Mesendoderm (in vitro differentiated cells): ENCODE data around the gene RUNX3.

Experiments
- DNase-seq: peaks from one replicate; pipeline ENCODE4 v3.0.0; 2013
- H2AK5ac ChIP-seq: 2 replicates; pipeline ENCODE4 v1.6.1; 2013; ENCODE audit warnings: low read length, inconsistent platforms
- H2BK120ac ChIP-seq: 2 replicates; pipeline ENCODE4 v1.6.1; 2013; ENCODE audit warnings: low read depth, mild to moderate bottlenecking, low read length, moderate library complexity, mixed read lengths
- H2BK15ac ChIP-seq: replicated peaks from 2 replicates; pipeline ENCODE4 v1.6.1; 2013; ENCODE audit warnings: low read depth, mild to moderate bottlenecking, moderate library complexity
- H2BK5ac ChIP-seq: 2 replicates; pipeline ENCODE4 v1.6.1; 2013; ENCODE audit warnings: low read length, inconsistent platforms
- H3K18ac ChIP-seq: 2 replicates; pipeline ENCODE4 v1.6.1; 2013; ENCODE audit warnings: mild to moderate bottlenecking, low read length, mixed read lengths
- H3K23ac ChIP-seq: one replicate; pipeline ENCODE4 v1.6.1; 2013; ENCODE audit warnings: low read length
- H3K27ac ChIP-seq: 2 replicates; pipeline ENCODE4 v1.5.1; 2013; ENCODE audit warnings: low read depth, mild to moderate bottlenecking, inconsistent platforms, low read length, moderate library complexity
- H3K27me3 ChIP-seq: 2 replicates; pipeline ENCODE4 v1.6.1; 2013; ENCODE audit warnings: low read length, control low read depth, mild to moderate bottlenecking, inconsistent platforms; ENCODE audit not compliant: insufficient read depth, poor library complexity
- H3K36me3 ChIP-seq: 2 replicates; pipeline ENCODE4 v1.6.1; 2013; ENCODE audit warnings: low read length, inconsistent platforms; ENCODE audit not compliant: control insufficient read depth, insufficient read depth
- H3K4ac ChIP-seq: one replicate; pipeline ENCODE4 v1.6.1; 2013; ENCODE audit warnings: low read depth, mild to moderate bottlenecking, low read length, moderate library complexity
- H3K4me1 ChIP-seq: 2 replicates; pipeline ENCODE4 v1.6.1; 2013; ENCODE audit warnings: low read depth, low read length, inconsistent platforms; ENCODE audit not compliant: control insufficient read depth
- H3K4me2 ChIP-seq: 2 replicates; pipeline ENCODE4 v1.6.1; 2013; ENCODE audit warnings: low read length
- H3K4me3 ChIP-seq: 2 replicates; pipeline ENCODE4 v1.5.1; 2013; ENCODE audit warnings: mild to moderate bottlenecking, low read length
- H3K56ac ChIP-seq: one replicate; pipeline ENCODE4 v1.6.1; 2013; ENCODE audit warnings: low read length
- H3K79me1 ChIP-seq: 2 replicates; pipeline ENCODE4 v1.6.1; 2013; ENCODE audit warnings: low read length, inconsistent platforms
- H3K79me2 ChIP-seq: 2 replicates; pipeline ENCODE4 v1.6.1; 2013; ENCODE audit warnings: mild to moderate bottlenecking, low read length; ENCODE audit not compliant: control insufficient read depth, insufficient read depth
- H3K9ac ChIP-seq: 2 replicates; pipeline ENCODE4 v1.6.1; 2013; ENCODE audit warnings: low read length, inconsistent platforms
- H4K5ac ChIP-seq: one replicate; pipeline ENCODE4 v1.6.1; 2013; ENCODE audit warnings: low read length
- H4K8ac ChIP-seq: one replicate; pipeline ENCODE4 v1.6.1; 2013; ENCODE audit warnings: low read depth, mild to moderate bottlenecking, control low read depth, low read length, moderate library complexity
- WGBS: extraction: QIAGEN DNeasy Blood & Tissue Kit; methylation state at CpG from one replicate; pipeline ENCODE4 v1.1.7; 2013; ENCODE audit warnings: low lambda C conversion rate, missing lambda C conversion rate; ENCODE audit not compliant: insufficient coverage; ENCODE audit errors: extremely low coverage; 5-methylcytosine and 5-hydroxymethylcytosine counted together

The RUNX3 gene

DNA sequence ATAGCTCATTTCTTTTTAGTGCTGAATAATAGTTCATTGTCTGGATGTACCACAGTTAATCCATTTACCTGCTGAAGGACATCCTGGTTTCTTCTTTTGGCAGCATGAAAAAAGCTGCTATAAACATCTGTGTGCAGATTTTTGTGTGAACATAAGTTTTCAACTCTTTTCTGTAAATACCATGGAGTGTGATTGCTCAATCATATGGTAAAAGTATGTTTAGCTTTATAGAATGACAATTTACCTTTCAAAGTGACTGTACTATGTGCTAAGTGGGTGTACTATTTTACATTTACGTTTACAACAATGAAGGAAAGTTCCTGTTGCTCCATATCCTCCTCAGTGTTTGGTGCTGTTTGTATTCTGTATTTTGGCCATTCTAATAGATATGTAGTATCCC, 49.0 kb downstream of the RUNX3 start:
- Histone ChIP-seq H3K27me3 (no peaks in the 10 kb centered on the region), H2AK5ac (no peak overlapping the region), H3K79me2 (no peaks in the 10 kb centered on the region), H3K56ac (no peak overlapping the region), H4K5ac (no peak overlapping the region), H3K4ac (no peak overlapping the region), H3K4me2 (no peak overlapping the region), H3K79me1 (no peaks in the 10 kb centered on the region), H2BK120ac (no peak overlapping the region), H2BK5ac (no peak overlapping the region), H3K9ac (no peak overlapping the region), H3K4me1 (peaks cover 3% of the 10 kb centered on the region), H2BK15ac (no peak overlapping the region), H3K27ac (no peak overlapping the region), H3K23ac (no peak overlapping the region), H4K8ac (no peak overlapping the region), H3K36me3 (no peaks in the 10 kb centered on the region), H3K18ac (no peak overlapping the region), H3K4me3 (no peak overlapping the region)
- no CpG with 5 or more reads among the region's 1 CpG for whole genome bisulfite sequencing
- no peak for DNase-seq

DNA sequence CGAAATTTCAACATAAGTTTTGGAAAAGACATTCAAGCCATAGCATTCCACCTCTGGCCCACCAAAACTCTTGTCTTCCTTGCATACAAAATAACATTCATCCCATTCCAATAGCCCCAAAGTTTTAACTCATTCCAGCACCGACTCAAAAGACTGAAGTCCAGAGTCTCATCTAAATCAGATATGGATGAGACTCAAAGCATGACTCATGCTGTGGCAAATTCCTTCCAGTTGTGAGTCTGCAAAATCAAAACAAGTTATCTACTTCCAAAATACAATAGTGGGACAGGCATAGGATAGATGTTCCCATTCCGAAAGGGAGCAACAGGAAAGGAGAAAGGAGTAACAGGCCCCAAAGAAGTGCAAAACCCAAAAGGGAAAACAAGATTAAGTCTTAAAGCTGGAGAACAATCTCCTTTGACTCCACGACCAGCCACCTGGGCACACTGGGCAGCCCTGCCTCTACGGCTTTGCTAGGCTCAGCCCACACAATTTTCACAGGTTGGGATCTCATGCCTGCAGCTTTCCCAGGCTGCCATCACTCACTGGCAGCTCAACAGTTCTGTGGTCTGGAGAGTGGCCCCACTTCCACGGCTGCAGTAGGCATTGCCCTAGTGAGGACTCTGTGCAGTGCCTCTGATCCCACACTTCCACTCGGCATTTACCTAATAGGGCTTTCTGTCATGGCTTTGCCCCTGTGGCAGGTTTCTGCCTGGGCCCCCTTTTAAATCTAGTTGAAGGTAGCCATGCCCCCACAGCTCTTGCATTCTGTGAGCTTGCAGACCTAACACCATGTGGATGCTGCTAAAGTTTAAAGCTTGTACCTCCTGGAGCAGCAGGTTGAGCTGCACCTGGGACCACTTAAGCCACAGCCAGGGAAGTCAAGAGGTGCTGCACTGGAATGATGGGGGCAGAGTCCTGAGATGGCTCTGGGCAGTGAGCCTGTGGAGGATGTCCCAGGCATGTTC, 51.0 kb downstream of the RUNX3 start:
- no peak overlapping the region for H3K23ac ChIP-seq
- WGBS: no CpG with 5 or more reads among the region's 7 CpGs
- H3K56ac ChIP-seq: no peak overlapping the region
- H3K79me2 ChIP-seq: no peaks in the 10 kb centered on the region
- H3K36me3 ChIP-seq: no peaks in the 10 kb centered on the region
- no peak overlapping the region for H2BK120ac ChIP-seq
- H3K79me1 ChIP-seq: no peaks in the 10 kb centered on the region
- H3K27ac ChIP-seq: no peak overlapping the region
- peaks cover 3% of the 10 kb centered on the region for H3K4me1 ChIP-seq
- no peak overlapping the region for H2BK15ac ChIP-seq
- H3K4me2 ChIP-seq: no peak overlapping the region
- no peaks in the 10 kb centered on the region for H3K27me3 ChIP-seq
- H3K4me3 ChIP-seq: no peak overlapping the region
- no peak overlapping the region for H3K9ac ChIP-seq
- H3K18ac ChIP-seq: no peak overlapping the region
- H4K5ac ChIP-seq: no peak overlapping the region
- no peak overlapping the region for H2BK5ac ChIP-seq
- H3K4ac ChIP-seq: no peak overlapping the region
- H4K8ac ChIP-seq: no peak overlapping the region
- no peak for DNase-seq
- no peak overlapping the region for H2AK5ac ChIP-seq

DNA sequence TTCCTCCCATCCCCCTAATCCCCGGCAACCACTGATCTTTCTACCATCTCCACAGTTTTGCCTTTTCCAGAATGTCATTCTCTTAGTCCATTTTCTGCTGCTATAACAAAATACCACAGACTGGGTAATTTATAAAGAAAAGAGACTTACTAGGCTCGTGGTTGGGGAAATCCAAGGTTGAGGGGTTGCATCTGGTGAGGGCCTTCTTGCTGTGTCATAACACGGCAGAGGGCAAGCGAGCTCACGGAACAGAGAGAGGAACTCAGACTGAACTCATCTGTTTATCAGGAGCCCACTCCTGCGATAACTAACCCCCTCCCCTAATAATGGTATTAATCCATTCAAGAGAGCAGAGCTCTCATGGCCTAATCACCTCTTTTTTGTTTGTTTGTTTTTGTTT, 52.0 kb downstream of the RUNX3 start:
- Histone ChIP-seq H3K79me1 (no peaks in the 10 kb centered on the region), H2BK5ac (no peak overlapping the region), H3K23ac (no peak overlapping the region), H3K4me2 (no peak overlapping the region), H3K27me3 (no peaks in the 10 kb centered on the region), H4K8ac (no peak overlapping the region), H3K56ac (no peak overlapping the region), H3K4me3 (no peak overlapping the region), H2BK15ac (no peak overlapping the region), H4K5ac (no peak overlapping the region), H3K4ac (no peak overlapping the region), H2BK120ac (no peak overlapping the region), H3K4me1 (peaks cover 3% of the 10 kb centered on the region), H3K27ac (no peak overlapping the region), H3K18ac (no peak overlapping the region), H3K36me3 (no peaks in the 10 kb centered on the region), H3K79me2 (no peaks in the 10 kb centered on the region), H3K9ac (no peak overlapping the region), H2AK5ac (no peak overlapping the region)
- no peak for DNase-seq
- WGBS: no CpG with 5 or more reads among the region's 6 CpGs

- H3K23ac ChIP-seq: no peak overlapping the region
- no peak overlapping the region for H4K8ac ChIP-seq
- no peak overlapping the region for H2BK120ac ChIP-seq
- no peak overlapping the region for H3K18ac ChIP-seq
- H3K4me2 ChIP-seq: no peak overlapping the region
- no peak overlapping the region for H3K56ac ChIP-seq
- no CpG with 5 or more reads among the region's 8 CpGs for WGBS
- H3K36me3 ChIP-seq: no peaks in the 10 kb centered on the region
- H4K5ac ChIP-seq: no peak overlapping the region
- no peak overlapping the region for H2AK5ac ChIP-seq
- H3K79me2 ChIP-seq: no peaks in the 10 kb centered on the region
- no peak overlapping the region for H3K27ac ChIP-seq
- no peaks in the 10 kb centered on the region for H3K27me3 ChIP-seq
- no peak overlapping the region for H2BK5ac ChIP-seq
- no peak overlapping the region for H3K4me3 ChIP-seq
- no peak overlapping the region for H3K4ac ChIP-seq
- no peak overlapping the region for H3K9ac ChIP-seq
- H2BK15ac ChIP-seq: no peak overlapping the region
- H3K4me1 ChIP-seq: peaks cover 3% of the 10 kb centered on the region
- no peak for DNase-seq
- no peaks in the 10 kb centered on the region for H3K79me1 ChIP-seq
Observed at GRCh38 chr1:24875991-24876506, 54.0 kb downstream of the RUNX3 start.

- H4K8ac ChIP-seq: no peak overlapping the region
- no peak overlapping the region for H2BK120ac ChIP-seq
- no peak overlapping the region for H3K4me2 ChIP-seq
- H3K79me1 ChIP-seq: no peaks in the 10 kb centered on the region
- WGBS: no CpG with 5 or more reads among the region's 8 CpGs
- no peaks in the 10 kb centered on the region for H3K79me2 ChIP-seq
- H3K4ac ChIP-seq: no peak overlapping the region
- no peak overlapping the region for H4K5ac ChIP-seq
- no peak overlapping the region for H2AK5ac ChIP-seq
- H3K9ac ChIP-seq: no peak overlapping the region
- no peak overlapping the region for H2BK5ac ChIP-seq
- H3K4me1 ChIP-seq: peaks cover 3% of the 10 kb centered on the region
- no peak overlapping the region for H3K27ac ChIP-seq
- H3K4me3 ChIP-seq: no peak overlapping the region
- no peak overlapping the region for H3K23ac ChIP-seq
- no peak overlapping the region for H3K56ac ChIP-seq
- H3K18ac ChIP-seq: no peak overlapping the region
- H3K27me3 ChIP-seq: no peaks in the 10 kb centered on the region
- no peak for DNase-seq
- no peak overlapping the region for H2BK15ac ChIP-seq
- H3K36me3 ChIP-seq: no peaks in the 10 kb centered on the region
Observed at GRCh38 chr1:24875257-24875656, 54.8 kb downstream of the RUNX3 start.
